Caco-2 (cell line): ENCODE results near the gene FAM3C. TPM values are rescaled to one million over a fixed set of nuclear protein-coding genes. Genes with fewer than 3 reads are reported as not detected.

Experiments
- BruUV-seq: library from RNA; stranded (reverse); fragments of 400-500 nt; replicated peaks from 2 replicates; lab custom pipeline; 2021; lab: Mats Ljungman, UMichigan
- CTCF ChIA-PET: fragments of 300-600 bp; sonication (Branson Sonifier 250); formaldehyde crosslinking; loops from one replicate; lab custom pipeline; 2022; ENCODE audit warnings: antibody characterized with exemption; lab: Charles Lee
- POLR2A ChIA-PET: fragments of 300-600 bp; sonication (Branson Sonifier 250); formaldehyde crosslinking; loops from one replicate; lab custom pipeline; 2022; ENCODE audit warnings: antibody characterized with exemption; lab: Charles Lee
- DNase-seq, 2 experiments: peaks; one replicate each; pipeline versions ENCODE4 v3.0.0 to v3.0.0-alpha.2; 2020 to 2022
- H3K27me3 ChIP-seq: replicated peaks from 2 replicates; pipeline ENCODE4 v1.6.0; 2011; ENCODE audit warnings: low read length; ENCODE audit not compliant: control insufficient read depth, insufficient read depth
- H3K36me3 ChIP-seq: 2 replicates; pipeline ENCODE4 v1.5.1; 2011; ENCODE audit warnings: low read length; ENCODE audit not compliant: control insufficient read depth, insufficient read depth
- H3K4me1 ChIP-seq: fragments of 250-450 bp; sonication (Bioruptor Pico); 2 replicates; pipeline ENCODE4 v1.5.1; 2020; ENCODE audit warnings: mild to moderate bottlenecking
- H3K4me3 ChIP-seq: 2 replicates; pipeline ENCODE4 v1.5.1; 2011; ENCODE audit warnings: low read depth, mild to moderate bottlenecking, control low read depth, low read length
- H3K9me3 ChIP-seq: fragments of 250-450 bp; sonication (Bioruptor Pico); 2 replicates; pipeline ENCODE4 v1.5.1; 2020; ENCODE audit warnings: mild to moderate bottlenecking, moderate library complexity
- H3K27ac Mint-ChIP-seq: one replicate; pipeline ENCODE4 v1.8.0; 2022; ENCODE audit warnings: mixed read lengths; ENCODE audit not compliant: unreplicated experiment
- H3K27me3 Mint-ChIP-seq: one replicate; pipeline ENCODE4 v1.8.0; 2022; ENCODE audit warnings: mixed read lengths; ENCODE audit not compliant: insufficient read depth, unreplicated experiment
- H3K36me3 Mint-ChIP-seq: one replicate; pipeline ENCODE4 v1.8.0; 2022; ENCODE audit warnings: mild to moderate bottlenecking, mixed read lengths; ENCODE audit not compliant: insufficient read depth, unreplicated experiment
- H3K4me1 Mint-ChIP-seq: one replicate; pipeline ENCODE4 v1.8.0; 2022; ENCODE audit warnings: low read depth, mixed read lengths; ENCODE audit not compliant: unreplicated experiment
- H3K4me3 Mint-ChIP-seq: one replicate; pipeline ENCODE4 v1.8.0; 2022; ENCODE audit warnings: mild to moderate bottlenecking, moderate library complexity, mixed read lengths; ENCODE audit not compliant: unreplicated experiment
- H3K9me3 Mint-ChIP-seq: one replicate; pipeline ENCODE4 v1.8.0; 2022; ENCODE audit warnings: mixed read lengths; ENCODE audit not compliant: unreplicated experiment
- CTCF ChIP-seq, 2 experiments: fragments of 200-600 bp in 1 of 2; IDR thresholded peaks; 1 replicate in 1 of 2; 2 replicates in 1 of 2; pipeline versions ENCODE4 v1.5.1 to v1.8.0; 2011 to 2022; ENCODE audit warnings: antibody characterized with exemption in 1 of 2, control low read depth in 1 of 2, inconsistent platforms in 1 of 2, low read depth in 1 of 2, low read length in 1 of 2, mild to moderate bottlenecking in 1 of 2, moderate library complexity in 1 of 2; ENCODE audit not compliant: insufficient read depth in 1 of 2, severe bottlenecking in 1 of 2, unreplicated experiment in 1 of 2
- intact Hi-C: fragments of 100-400 bp; cut with micrococcal nuclease; formaldehyde crosslinking; loops from one replicate; pipeline ENCODE4 v1.10.0; 2022; ENCODE audit not compliant: unreplicated experiment
- total RNA-seq: library from RNA; stranded (reverse); gene quantifications from 2 replicates; pipeline ENCODE4 v1.2.3, GENCODE V29; 2022

Gene FAM3C
- total RNA-seq, 1 experiment from 2014 or later: 40.5 TPM

- BruUV-seq: no TSS peak
- DNase-seq: no peak
- TF ChIP-seq CTCF (IDR thresholded peaks at IDR 0.05; ENCODE audit: insufficient read depth in 1 of 2, low read depth in 1 of 2, low read length in 1 of 2, severe bottlenecking in 1 of 2, unreplicated experiment in 1 of 2): no peak
- H3K4me1 ChIP-seq: no peaks in the 10 kb centered on the region
- ChIA-PET CTCF (no interaction called here), POLR2A (no interaction called here)
- Mint-ChIP-seq H3K4me1 (peaks cover 13% of the 10 kb centered on the region), H3K9me3 (no peaks in the 10 kb centered on the region), H3K27ac (no peak overlapping the region), H3K36me3 (peaks cover 15% of the 10 kb centered on the region), H3K27me3 (no peaks in the 10 kb centered on the region), H3K4me3 (no peak overlapping the region)
- intact Hi-C loops: no loop called here
- no peak overlapping the region for H3K4me3 ChIP-seq
- no peaks in the 10 kb centered on the region for H3K27me3 ChIP-seq
- H3K36me3 ChIP-seq: no peaks in the 10 kb centered on the region; the same call in 1 of the 2 replicates
- no peaks in the 10 kb centered on the region for H3K9me3 ChIP-seq
These were observed 23.6 kb downstream of the FAM3C start for GRCh38 chr7:121372376-121373010.

GRCh38 chr7:121371883-121372282, 24.2 kb downstream of the FAM3C start:
- Mint-ChIP-seq H3K36me3 (peaks cover 15% of the 10 kb centered on the region), H3K27me3 (no peaks in the 10 kb centered on the region), H3K9me3 (no peaks in the 10 kb centered on the region), H3K4me1 (peaks cover 13% of the 10 kb centered on the region), H3K4me3 (no peak overlapping the region), H3K27ac (no peak overlapping the region)
- ChIA-PET CTCF (no interaction called here), POLR2A (no interaction called here)
- DNase-seq: no peak
- no peak overlapping the region for H3K4me3 ChIP-seq
- no peaks in the 10 kb centered on the region for H3K4me1 ChIP-seq
- no TSS peak for BruUV-seq
- no peaks in the 10 kb centered on the region; the same call in 1 of the 2 replicates for H3K36me3 ChIP-seq
- no peak for TF ChIP-seq CTCF (IDR thresholded peaks at IDR 0.05; ENCODE audit: insufficient read depth in 1 of 2, low read depth in 1 of 2, low read length in 1 of 2, severe bottlenecking in 1 of 2, unreplicated experiment in 1 of 2)
- H3K27me3 ChIP-seq: no peaks in the 10 kb centered on the region
- H3K9me3 ChIP-seq: no peaks in the 10 kb centered on the region
- intact Hi-C loops: no loop called here

- H3K27me3 Mint-ChIP-seq: no peaks in the 10 kb centered on the region
- H3K4me3 ChIP-seq: no peak overlapping the region
- BruUV-seq: no TSS peak
- no peak for TF ChIP-seq CTCF (IDR thresholded peaks at IDR 0.05; ENCODE audit: insufficient read depth in 1 of 2, low read depth in 1 of 2, low read length in 1 of 2, severe bottlenecking in 1 of 2, unreplicated experiment in 1 of 2)
- POLR2A ChIA-PET: no interaction called here
- H3K4me1 ChIP-seq: no peaks in the 10 kb centered on the region
- no peak overlapping the region for H3K4me3 Mint-ChIP-seq
- no peaks in the 10 kb centered on the region for H3K9me3 Mint-ChIP-seq
- intact Hi-C loops: no loop called here
- H3K4me1 Mint-ChIP-seq: peaks cover 13% of the 10 kb centered on the region
- no peak overlapping the region for H3K27ac Mint-ChIP-seq
- H3K9me3 ChIP-seq: no peaks in the 10 kb centered on the region
- no peaks in the 10 kb centered on the region; the same call in 1 of the 2 replicates for H3K36me3 ChIP-seq
- no peaks in the 10 kb centered on the region for H3K27me3 ChIP-seq
- no peak for DNase-seq
- CTCF ChIA-PET: no interaction called here
- peaks cover 14% of the 10 kb centered on the region for H3K36me3 Mint-ChIP-seq
These were observed 24.7 kb downstream of the FAM3C start for GRCh38 chr7:121371367-121371766.
